Erythroblast (primary cell): Measurements from ENCODE around the gene C1orf56.

Source experiments
- GATA1 ChIP-seq: IDR thresholded peaks from 2 replicates; pipeline ENCODE4 v1.6.1; 2011; ENCODE audit warnings: low read depth, mild to moderate bottlenecking, control low read depth, low read length, moderate library complexity
- POLR2A ChIP-seq: IDR thresholded peaks from 2 replicates; pipeline ENCODE4 v1.6.1; 2011; ENCODE audit warnings: mild to moderate bottlenecking, low read length

GRCh38 chr1:151035167-151035566 lies 12.4 kb upstream of the C1orf56 start:
- TF ChIP-seq POLR2A, result no peak
- TF ChIP-seq GATA1, result no peak
